Inflammatory macrophage (primary cell): ENCODE data around the gene MRPL52.
A peak's percentile ranks its signal among the peaks of the same experiment; 100 is the strongest.

Experiments
- DNase-seq, 2 donors: peaks; one replicate each; pipeline ENCODE4 v3.0.0-alpha.2; 2020 to 2022

MRPL52 gene

DNA sequence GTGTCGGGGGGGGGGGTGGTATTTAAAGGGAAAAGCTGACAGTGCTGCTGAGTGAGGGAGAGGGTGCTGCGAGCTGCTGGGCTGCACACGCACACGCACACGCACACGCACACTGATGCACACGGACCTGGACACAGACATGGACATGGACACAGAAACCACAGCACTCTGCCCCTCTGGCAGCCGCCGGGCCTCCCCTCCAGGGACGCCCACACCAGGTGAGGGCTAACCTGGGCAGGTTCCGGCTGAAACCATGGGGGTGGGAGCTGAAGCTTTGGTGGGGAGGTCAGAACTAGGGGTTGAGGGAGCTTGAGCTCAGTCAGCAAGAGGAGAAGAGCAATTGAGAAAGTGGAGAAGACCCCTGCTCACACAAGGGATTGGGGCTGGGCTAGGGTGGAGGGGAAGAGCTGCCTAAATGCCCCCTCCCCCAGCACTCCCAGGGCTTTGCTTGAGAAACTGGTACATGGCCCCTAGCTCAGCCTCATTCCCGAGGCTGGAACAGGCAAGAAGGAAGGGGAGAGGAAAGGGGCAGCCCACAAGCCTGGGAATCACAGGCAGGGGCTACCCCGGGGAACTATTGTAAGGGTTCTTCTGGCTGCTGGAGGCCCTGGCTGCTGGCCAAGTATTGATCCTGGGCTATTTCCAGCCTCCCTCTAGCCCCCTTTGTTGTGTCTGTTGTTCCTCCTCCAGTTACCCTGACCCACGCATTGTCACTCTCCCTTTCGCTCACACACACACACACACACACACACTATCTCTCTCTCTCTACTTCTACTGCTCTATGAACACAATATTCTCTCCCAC lies 53.7 kb downstream of the MRPL52 start, which contains the start of gene REM2:
Gene REM2, plus strand, starts transcription at position 50 of the 804 bp plus-strand sequence. Its CDS starts 66 bp downstream, at position 116.
- no peak for DNase-seq

GRCh38 chr14:22884076-22884737 lies 54.5 kb downstream of the MRPL52 start:
- peak; percentile 36 to 60 for DNase-seq
